Measurements from ENCODE around the gene SLC45A1. TPM values are rescaled to one million over a fixed set of nuclear protein-coding genes. Genes with fewer than 3 reads are reported as not detected.

Gene SLC45A1
- total RNA-seq, 4 donors from 2014 or later: 5.8 to 9.8 (median 6.7) TPM

DNA sequence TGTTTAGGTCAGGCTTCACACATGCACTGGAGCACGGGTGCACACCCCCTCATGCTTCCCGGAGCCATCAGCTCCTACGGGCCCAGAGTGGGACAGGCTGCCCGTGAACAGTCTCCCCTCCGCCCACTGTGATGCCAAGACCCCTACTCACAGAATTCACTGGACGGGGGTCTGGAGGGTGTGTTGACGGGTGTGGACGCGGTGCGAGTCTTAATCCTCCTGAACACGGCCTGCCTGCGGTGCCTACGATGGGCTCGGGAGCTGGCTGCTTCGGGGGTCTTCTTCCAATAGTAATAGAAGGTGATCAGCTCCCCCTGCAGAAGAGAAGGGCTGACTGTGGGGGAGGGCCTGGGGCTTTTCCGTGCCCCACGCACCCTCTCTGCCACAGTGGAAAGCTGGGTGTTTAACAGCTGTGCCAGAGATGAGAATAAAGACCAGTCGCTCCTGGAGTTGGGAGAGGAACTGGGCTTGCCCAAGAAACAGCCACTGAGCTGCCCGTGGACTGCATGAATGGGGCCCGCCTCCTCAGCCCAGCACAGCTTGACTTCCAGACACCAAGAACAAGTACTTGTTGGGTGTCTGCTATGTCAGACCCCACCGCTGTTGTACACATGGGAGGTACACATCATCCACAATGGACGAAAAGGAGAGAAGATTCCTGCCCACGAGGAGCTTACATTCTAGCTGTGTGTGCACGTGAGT lies 47.9 kb downstream of the SLC45A1 start:
- WGBS, 2 donors (ENCODE audit: low coverage in 1 of 2): 92% methylated on average over 15 of the region's 24 CpGs; no CpG with 5 or more reads in 1 of the 2 donors
- no peak for ATAC-seq
- H3K4me1 ChIP-seq: peaks cover 20 to 96% (median 52%) of the 10 kb centered on the region in 3 donors
- no peak overlapping the region for H3K4me3 ChIP-seq
- TF ChIP-seq POLR2A (IDR thresholded peaks at IDR 0.05) (no peak), POLR2AphosphoS5 (IDR thresholded peaks at IDR 0.05) (no peak), EP300 (IDR thresholded peaks at IDR 0.05) (no peak)
- TF ChIP-seq, protein P1, sequence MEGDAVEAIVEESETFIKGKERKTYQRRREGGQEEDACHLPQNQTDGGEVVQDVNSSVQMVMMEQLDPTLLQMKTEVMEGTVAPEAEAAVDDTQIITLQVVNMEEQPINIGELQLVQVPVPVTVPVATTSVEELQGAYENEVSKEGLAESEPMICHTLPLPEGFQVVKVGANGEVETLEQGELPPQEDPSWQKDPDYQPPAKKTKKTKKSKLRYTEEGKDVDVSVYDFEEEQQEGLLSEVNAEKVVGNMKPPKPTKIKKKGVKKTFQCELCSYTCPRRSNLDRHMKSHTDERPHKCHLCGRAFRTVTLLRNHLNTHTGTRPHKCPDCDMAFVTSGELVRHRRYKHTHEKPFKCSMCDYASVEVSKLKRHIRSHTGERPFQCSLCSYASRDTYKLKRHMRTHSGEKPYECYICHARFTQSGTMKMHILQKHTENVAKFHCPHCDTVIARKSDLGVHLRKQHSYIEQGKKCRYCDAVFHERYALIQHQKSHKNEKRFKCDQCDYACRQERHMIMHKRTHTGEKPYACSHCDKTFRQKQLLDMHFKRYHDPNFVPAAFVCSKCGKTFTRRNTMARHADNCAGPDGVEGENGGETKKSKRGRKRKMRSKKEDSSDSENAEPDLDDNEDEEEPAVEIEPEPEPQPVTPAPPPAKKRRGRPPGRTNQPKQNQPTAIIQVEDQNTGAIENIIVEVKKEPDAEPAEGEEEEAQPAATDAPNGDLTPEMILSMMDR (IDR thresholded peaks at IDR 0.05): no peak
- peaks cover 0 to 51% of the 10 kb centered on the region in 2 donors for H3K36me3 ChIP-seq
- H3K27me3 ChIP-seq: no peaks in the 10 kb centered on the region
- H3K9me3 ChIP-seq: no peaks in the 10 kb centered on the region
- H3K27ac ChIP-seq: peak overlapping the region in 3 of 4 donors; percentile 87 to 94 (median 92)

DNA sequence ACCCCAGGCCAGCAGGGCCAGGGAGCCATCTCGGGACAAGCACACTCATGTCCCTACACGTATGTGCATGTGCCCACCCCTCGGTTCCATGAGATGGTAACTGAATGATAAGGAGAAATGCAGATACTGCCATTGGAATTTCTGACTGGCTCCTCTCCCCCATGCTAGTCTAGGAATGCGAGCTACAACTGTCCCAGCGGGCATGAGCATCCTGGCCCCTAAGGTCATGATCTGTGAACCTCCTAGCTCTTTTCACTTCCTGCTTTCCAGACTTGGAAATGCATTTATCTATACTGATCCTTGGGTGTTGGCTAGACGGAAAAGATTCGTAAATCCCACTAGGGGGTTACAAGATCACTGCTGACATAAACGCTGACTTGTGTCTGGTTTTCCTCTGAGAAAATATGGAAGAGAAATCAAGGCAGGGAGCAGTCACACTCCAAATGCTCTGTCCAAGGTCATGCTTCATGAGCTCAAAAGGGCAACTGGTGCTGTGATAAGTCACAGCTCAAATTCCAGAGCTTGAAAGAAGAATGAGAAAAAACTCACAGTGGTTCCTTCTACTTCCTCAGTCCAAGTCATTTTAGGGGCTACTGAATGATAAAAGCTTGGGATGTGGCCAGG lies 49.8 kb downstream of the SLC45A1 start:
- H3K4me1 ChIP-seq: peaks cover 38 to 100% (median 70%) of the 10 kb centered on the region in 3 donors
- peak overlapping the region; percentile 19 to 94 (median 84) for H3K27ac ChIP-seq
- no peak for ATAC-seq
- WGBS, 2 donors (ENCODE audit: low coverage in 1 of 2): 62 to 66% methylated on average over 5 to 7 of the region's 8 CpGs
- no peaks in the 10 kb centered on the region for H3K27me3 ChIP-seq
- H3K36me3 ChIP-seq: peaks cover 0 to 32% of the 10 kb centered on the region in 2 donors
- TF ChIP-seq, protein P1 (IDR thresholded peaks at IDR 0.05): no peak
- TF ChIP-seq POLR2A (IDR thresholded peaks at IDR 0.05) (no peak), EP300 (IDR thresholded peaks at IDR 0.05) (no peak), POLR2AphosphoS5 (IDR thresholded peaks at IDR 0.05) (no peak)
- H3K4me3 ChIP-seq: no peak overlapping the region
- no peaks in the 10 kb centered on the region for H3K9me3 ChIP-seq

DNA sequence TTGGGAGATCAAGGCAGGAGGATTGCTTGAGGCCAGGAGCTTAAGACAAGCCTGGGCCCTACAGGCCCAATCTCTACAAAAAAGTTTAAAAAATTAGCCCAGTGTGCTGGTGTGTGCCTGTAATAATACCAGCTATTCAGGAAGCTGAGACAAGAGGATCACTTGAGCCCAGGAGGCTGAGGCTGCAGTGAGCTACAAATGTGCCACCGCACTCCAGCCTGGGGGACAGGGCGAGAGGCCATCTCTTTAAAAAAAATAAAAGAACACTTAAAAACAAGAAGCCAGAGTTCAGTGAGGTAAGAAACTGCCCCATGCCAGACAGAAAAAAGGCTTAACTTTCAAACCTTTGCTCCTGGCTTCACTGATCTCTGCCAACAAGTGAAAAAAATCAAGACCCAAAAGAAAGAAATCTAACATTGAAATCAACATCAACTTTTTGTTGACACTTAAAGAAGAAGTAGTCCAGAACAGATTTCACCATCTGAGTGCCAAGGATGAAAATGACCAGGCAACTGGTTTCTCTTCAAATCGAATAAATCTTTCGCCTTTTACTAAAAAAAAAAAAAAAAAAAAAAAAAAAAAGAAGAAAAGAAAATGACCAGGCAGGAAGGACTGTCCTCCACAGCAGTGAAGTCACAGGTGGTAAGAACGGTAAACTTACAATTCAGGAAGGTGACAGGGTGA lies 51.2 kb downstream of the SLC45A1 start:
- Histone ChIP-seq H3K9me3 (no peaks in the 10 kb centered on the region), H3K36me3 (peaks cover 0 to 19% of the 10 kb centered on the region in 2 donors), H3K27ac (peak overlapping the region; percentile 89 to 94 (median 92)), H3K4me1 (peaks cover 36 to 100% (median 69%) of the 10 kb centered on the region in 3 donors), H3K4me3 (no peak overlapping the region), H3K27me3 (no peaks in the 10 kb centered on the region)
- WGBS, 2 donors (ENCODE audit: low coverage in 1 of 2): 70% methylated on average over 3 of the region's 5 CpGs; no CpG with 5 or more reads in 1 of the 2 donors
- no peak for ATAC-seq
- no peak for TF ChIP-seq POLR2A (IDR thresholded peaks at IDR 0.05)

DNA sequence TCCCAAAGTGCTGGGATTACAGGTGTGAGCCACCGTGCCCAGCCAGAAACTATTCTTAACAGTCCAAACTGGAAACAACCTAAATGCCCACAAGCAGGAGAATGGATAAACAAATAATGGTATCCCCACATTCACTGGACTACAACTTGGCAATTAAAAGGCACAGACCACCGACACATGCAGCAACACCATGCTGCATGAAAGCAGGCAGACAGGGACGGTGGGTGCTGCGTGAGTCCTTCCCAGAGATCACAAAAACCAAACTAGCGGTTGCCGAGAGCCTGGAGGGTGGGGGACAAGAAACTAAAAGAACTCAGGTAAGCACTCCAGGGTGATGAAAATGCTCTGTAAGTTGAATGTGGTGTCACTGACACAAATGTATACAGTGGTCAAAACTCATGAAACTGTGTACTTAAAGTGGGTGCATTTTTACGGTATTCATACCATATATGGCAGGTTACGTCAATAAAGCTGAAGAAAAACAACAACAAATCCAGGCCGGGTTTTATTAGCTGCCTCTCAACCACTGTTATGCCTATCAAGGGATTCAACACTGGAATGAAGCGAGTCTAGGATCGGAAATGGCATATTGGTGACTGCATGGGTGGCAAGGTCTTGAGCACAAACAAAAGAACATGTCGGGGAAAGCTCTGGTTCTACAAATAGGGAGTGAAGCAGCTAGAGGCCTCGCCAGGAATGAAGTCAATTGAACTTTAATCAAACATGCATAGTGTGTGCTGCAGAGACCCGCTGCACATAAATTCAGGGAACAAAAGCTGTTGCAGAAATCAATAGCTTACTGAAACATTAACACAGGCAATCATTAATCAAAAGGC lies 52.4 kb downstream of the SLC45A1 start:
- TF ChIP-seq POLR2AphosphoS5 (IDR thresholded peaks at IDR 0.05) (no peak), POLR2A (IDR thresholded peaks at IDR 0.05) (no peak), EP300 (IDR thresholded peaks at IDR 0.05) (no peak)
- TF ChIP-seq, protein P1 (IDR thresholded peaks at IDR 0.05): no peak
- H3K4me3 ChIP-seq: no peak overlapping the region
- H3K27ac ChIP-seq: peak overlapping the region; percentile 89 to 94 (median 92)
- ATAC-seq: no peak
- WGBS, 2 donors (ENCODE audit: low coverage in 1 of 2): 44 to 52% methylated on average over 12 to 13 of the region's 14 CpGs
- no peaks in the 10 kb centered on the region for H3K9me3 ChIP-seq
- peaks cover 0 to 7% of the 10 kb centered on the region in 2 donors for H3K36me3 ChIP-seq
- H3K27me3 ChIP-seq: no peaks in the 10 kb centered on the region
- peaks cover 35 to 100% (median 67%) of the 10 kb centered on the region in 3 donors for H3K4me1 ChIP-seq

Measured in gastroesophageal sphincter (tissue), 4 donors.